HG02840 (cell line): Measurements from ENCODE around the gene KIAA0232.
A peak's percentile ranks its signal among the peaks of the same experiment; 100 is the strongest.
"Not testable (repeated sequence)": the region's sequence is repeated elsewhere in the genome, so short reads cannot be mapped to it uniquely, and the experiment has no call there.

Experiments
- ATAC-seq: cut with Tn5 transposase; IDR thresholded peaks from one replicate; pipeline ENCODE4 v1.9.1; 2021; ENCODE audit warnings: mild to moderate bottlenecking, moderate library complexity, moderate number of reproducible peaks; ENCODE audit not compliant: unreplicated experiment, low FRiP score

The KIAA0232 gene

GRCh38 chr4:6894086-6894478 is 111.6 kb downstream of the KIAA0232 start:
- no peak for ATAC-seq

- ATAC-seq: no peak
Observed at GRCh38 chr4:6894528-6895498, 112.3 kb downstream of the KIAA0232 start.

GRCh38 chr4:6896035-6896434 is 113.5 kb downstream of the KIAA0232 start:
- ATAC-seq: no peak

- ATAC-seq: no peak
Observed at GRCh38 chr4:6898763-6899162, 116.2 kb downstream of the KIAA0232 start.

- ATAC-seq: no peak
Observed at GRCh38 chr4:6900181-6900812, 117.8 kb downstream of the KIAA0232 start.

GRCh38 chr4:6900956-6901355 is 118.4 kb downstream of the KIAA0232 start:
- ATAC-seq: no peak

- ATAC-seq: no peak
Observed at GRCh38 chr4:6901669-6902317, 119.3 kb downstream of the KIAA0232 start.

GRCh38 chr4:6902318-6903042 is 120.0 kb downstream of the KIAA0232 start:
- ATAC-seq: no peak

- no peak for ATAC-seq
Observed at GRCh38 chr4:6905516-6906445, 123.3 kb downstream of the KIAA0232 start.

- not testable (repeated sequence) for ATAC-seq
Observed at GRCh38 chr4:6906486-6906885, 124.0 kb downstream of the KIAA0232 start.

GRCh38 chr4:6907658-6908191 is 125.2 kb downstream of the KIAA0232 start:
- no peak for ATAC-seq

GRCh38 chr4:6908432-6909112 is 126.0 kb downstream of the KIAA0232 start:
- ATAC-seq: no peak

- peak; percentile 90 for ATAC-seq
Observed at GRCh38 chr4:6909113-6909969, 126.8 kb downstream of the KIAA0232 start, which contains the start of gene TBC1D14. Gene TBC1D14 (plus strand): TSS chr4:6909826. CDS start chr4:6923390, 13,564 bp downstream.

- ATAC-seq: peak; percentile 26
Observed at GRCh38 chr4:6909970-6910339, 127.4 kb downstream of the KIAA0232 start.

GRCh38 chr4:6910340-6910959 is 127.9 kb downstream of the KIAA0232 start:
- ATAC-seq: no peak

GRCh38 chr4:6910960-6911874 is 128.7 kb downstream of the KIAA0232 start:
- no peak for ATAC-seq
